GM12878 (cell line): Measurements from ENCODE around the gene LMAN1L. TPM values are rescaled to one million over a fixed set of nuclear protein-coding genes. Genes with fewer than 3 reads are reported as not detected.

ENCODE experiments used
- ATAC-seq: fragments of 200-7000 bp; cut with Tn5 transposase; 3 replicates; pipeline ENCODE4 v1.9.1; 2020; ENCODE audit warnings: mild to moderate bottlenecking, moderate library complexity
- BruUV-seq: library from RNA; stranded (reverse); fragments of 400-500 nt; replicated peaks from 2 replicates; lab custom pipeline; 2021; lab: Mats Ljungman, UMichigan
- CTCF ChIA-PET: fragments of 300-600 bp; sonication (Branson Sonifier 250); formaldehyde crosslinking; extraction: SDS; loops from one replicate; lab custom pipeline; 2021; ENCODE audit warnings: inconsistent platforms; lab: Yijun Ruan, JAX
- POLR2A ChIA-PET: fragments of 350-600 bp; formaldehyde crosslinking; extraction: SDS; loops from one replicate; lab custom pipeline; 2021; ENCODE audit warnings: inconsistent platforms; lab: Charles Lee
- RAD21 ChIA-PET: fragments of 300-600 bp; sonication (Branson Sonifier 250); formaldehyde crosslinking; loops from one replicate; lab custom pipeline; 2023; ENCODE audit warnings: antibody characterized with exemption; ENCODE audit not compliant: unreplicated experiment; lab: Charles Lee
- SMC1A ChIA-PET: fragments of 300-600 bp; sonication (Branson Sonifier 250); formaldehyde crosslinking; loops from one replicate; lab custom pipeline; 2023; ENCODE audit not compliant: unreplicated experiment, uncharacterized antibody; lab: Charles Lee
- DNase-seq: peaks from one replicate; pipeline ENCODE4 v3.0.0-alpha.2; 2011; ENCODE audit warnings: low read depth, low spot score
- FAIRE-seq: peaks from 3 replicates; lab custom pipeline; 2011; peaks lifted over from hg19 to GRCh38; lab: Jason Lieb, UNC
- H2AFZ ChIP-seq: 2 replicates; pipeline ENCODE4 v1.6.0; 2011; ENCODE audit warnings: low read depth, low read length, control low read depth; ENCODE audit not compliant: control insufficient read depth
- H3K27ac ChIP-seq: 2 replicates; pipeline ENCODE4 v1.5.1; 2011; ENCODE audit warnings: control low read depth; ENCODE audit not compliant: control insufficient read depth, insufficient read depth
- H3K27me3 ChIP-seq, 2 experiments: replicated peaks in 1 of 2; 2 replicates each; pipeline versions ENCODE4 v1.6.0 to v1.6.1; 2011; ENCODE audit warnings: low read length in 1 of 2; ENCODE audit not compliant: control insufficient read depth in 2 of 2, insufficient read depth in 2 of 2
- H3K36me3 ChIP-seq, 2 experiments: 2 replicates each; pipeline ENCODE4 v1.5.1; 2011; ENCODE audit warnings: low read length in 1 of 2; ENCODE audit not compliant: control insufficient read depth in 2 of 2, insufficient read depth in 2 of 2
- H3K4me1 ChIP-seq: 2 replicates; pipeline ENCODE4 v1.6.1; 2011; ENCODE audit warnings: mild to moderate bottlenecking, low read length, moderate library complexity, mixed read lengths; ENCODE audit not compliant: control insufficient read depth, insufficient read depth
- H3K4me2 ChIP-seq: 2 replicates; pipeline ENCODE4 v1.6.0; 2011; ENCODE audit warnings: control low read depth; ENCODE audit not compliant: control insufficient read depth, insufficient read depth
- H3K4me3 ChIP-seq: fragments of 200-600 bp; sonication (generic); 2 replicates; pipeline ENCODE4 v1.5.1; 2016
- H3K79me2 ChIP-seq: 2 replicates; pipeline ENCODE4 v1.6.0; 2011; ENCODE audit warnings: low read length; ENCODE audit not compliant: control insufficient read depth, insufficient read depth
- H3K9ac ChIP-seq: 2 replicates; pipeline ENCODE4 v1.8.0; 2011; ENCODE audit warnings: low read length, control low read depth, mixed read lengths; ENCODE audit not compliant: control insufficient read depth, insufficient read depth
- H3K9me3 ChIP-seq: replicated peaks from 3 replicates; pipeline ENCODE4 v1.5.1; 2011; ENCODE audit warnings: mild to moderate bottlenecking, low read length; ENCODE audit not compliant: control insufficient read depth, insufficient read depth
- H4K20me1 ChIP-seq: 2 replicates; pipeline ENCODE4 v1.6.0; 2011; ENCODE audit not compliant: control insufficient read depth, insufficient read depth
- ATF3 ChIP-seq: IDR thresholded peaks from 2 replicates; pipeline ENCODE4 v1.6.1; 2011; ENCODE audit warnings: low read depth, mild to moderate bottlenecking, low read length, moderate library complexity, borderline replicate concordance; ENCODE audit errors: extremely low read depth
- BCL3 ChIP-seq: IDR thresholded peaks from 2 replicates; pipeline ENCODE4 v1.6.1; 2011; ENCODE audit warnings: borderline replicate concordance, low read depth, mild to moderate bottlenecking, moderate library complexity, low read length; ENCODE audit not compliant: insufficient read depth, poor library complexity, severe bottlenecking
- BCLAF1 ChIP-seq: fragments of 450-650 bp; IDR thresholded peaks from 2 replicates; pipeline ENCODE4 v1.6.1; 2017; ENCODE audit warnings: antibody characterized with exemption, mild to moderate bottlenecking, moderate library complexity
- CEBPZ ChIP-seq: fragments of 150-350 bp; IDR thresholded peaks from 2 replicates; pipeline ENCODE4 v1.6.1; 2016; ENCODE audit warnings: low read depth, low read length
- EED ChIP-seq: sonication (generic); IDR thresholded peaks from 2 replicates; pipeline ENCODE4 v1.6.1; 2016; ENCODE audit warnings: antibody characterized with exemption, low read depth
- KLF5 ChIP-seq: fragments of 450-650 bp; IDR thresholded peaks from 2 replicates; pipeline ENCODE4 v1.6.1; 2014; ENCODE audit warnings: mild to moderate bottlenecking; ENCODE audit not compliant: partially characterized antibody
- LARP7 ChIP-seq: fragments of 450-650 bp; IDR thresholded peaks from 2 replicates; pipeline ENCODE4 v1.6.1; 2017; ENCODE audit warnings: mild to moderate bottlenecking
- RELA ChIP-seq: fragments of 450-650 bp; IDR thresholded peaks from 2 replicates; pipeline ENCODE4 v1.8.0; 2014; ENCODE audit warnings: borderline replicate concordance; ENCODE audit not compliant: partially characterized antibody
- TCF12 ChIP-seq: IDR thresholded peaks from 2 replicates; pipeline ENCODE4 v1.6.1; 2011; ENCODE audit warnings: low read depth, mild to moderate bottlenecking, low read length
- WRNIP1 ChIP-seq: IDR thresholded peaks from 2 replicates; pipeline ENCODE4 v1.6.1; 2011; ENCODE audit warnings: low read depth, low read length, improper control_type of control experiment, borderline replicate concordance
- WGBS: methylation state at CpG from one replicate; pipeline ENCODE4 v1.1.6; 2016; ENCODE audit warnings: low lambda C conversion rate; ENCODE audit not compliant: insufficient replicate concordance, insufficient coverage; ENCODE audit errors: missing lambda C conversion rate; 5-methylcytosine and 5-hydroxymethylcytosine counted together
- in situ Hi-C: fragments of 300-500 bp; cut with MboI; formaldehyde crosslinking; loops from 9 replicates; pipeline ENCODE4 v1.14.3; 2018; ENCODE audit warnings: mixed read lengths
- intact Hi-C: fragments of 100-400 bp; cut with micrococcal nuclease; formaldehyde crosslinking; loops from one replicate; pipeline ENCODE4 v1.14.2; 2022; ENCODE audit not compliant: unreplicated experiment
- polyA plus RNA-seq, 11 experiments: library from polyadenylated mRNA; depleted of rRNA in 4 of 11; unstranded in 6 of 11; stranded (reverse) in 5 of 11; fragments of >200 nt; fragmentation: Nextera tagmentation in 4 of 11; fragmentation: Illumina TruSeq in 1 of 11; extraction: Ambion mirVana in 4 of 11; extraction: Trizol in 1 of 11; gene quantifications; 1 replicate in 1 of 11; 2 replicates in 10 of 11; pipeline versions ENCODE4 v1.2.1 to v1.2.3, GENCODE V29; 2011 to 2016; ENCODE audit warnings: inconsistent platforms in 2 of 11, missing spikeins in 2 of 11, low read depth in 1 of 11
- total RNA-seq, 4 experiments: library from RNA; depleted of rRNA in 3 of 4; stranded (reverse); fragments of >200 nt in 3 of 4; fragmentation: Illumina TruSeq in 1 of 4; extraction: Trizol in 1 of 4; gene quantifications; 2 replicates each; pipeline versions ENCODE4 v1.2.1 to v1.2.3, GENCODE V29; 2013 to 2021

The LMAN1L gene
- total and polyA plus RNA-seq, 10 of the 15 experiments (the other 5 are each of a cell fraction or from before 2014, with no cell fraction given), result not detected

- TF ChIP-seq BCL3 (no peak), LARP7 (no peak), RELA (no peak), WRNIP1 (no peak)
Measured at GRCh38 chr15:74808840-74809229, 3.8 kb upstream of the LMAN1L start (continued).

GRCh38 chr15:74809242-74809641 is 3.4 kb upstream of the LMAN1L start:
- DNase-seq, result no peak
- H3K9me3 ChIP-seq, result no peaks in the 10 kb centered on the region
- no peak overlapping the region for H3K4me2 ChIP-seq
- H3K79me2 ChIP-seq, result no peaks in the 10 kb centered on the region
- H2AFZ ChIP-seq, result no peak overlapping the region
- SMC1A ChIA-PET, result no interaction called here
- in situ Hi-C loops, result no loop called here
- FAIRE-seq, result no peak
- H3K27me3 ChIP-seq, result no peaks in the 10 kb centered on the region
- no peak overlapping the region for H3K27ac ChIP-seq
- WGBS, result 58% methylated on average over 5 of the region's 5 CpGs
- H3K9ac ChIP-seq, result no peak overlapping the region
- no peak overlapping the region for H3K4me3 ChIP-seq
- H4K20me1 ChIP-seq, result no peaks in the 10 kb centered on the region
- no peaks in the 10 kb centered on the region for H3K4me1 ChIP-seq
- CTCF ChIA-PET, result interaction anchor here (0.7 to 3.7 kb wide), 10 partner anchors 9 to 141 kb away, joined by 3 to 21 read pairs (median 4); partner anchors contain the start of gene FAM219B
- BruUV-seq, result no TSS peak
- ATAC-seq, result no peak
- RAD21 ChIA-PET, result interaction anchor here (1.0 to 2.5 kb wide), 4 partner anchors 10 to 93 kb away, joined by 3 to 10 read pairs (median 5); no protein-coding TSS in a partner anchor
- intact Hi-C loops, result no loop called here
- POLR2A ChIA-PET, result interaction anchor here (0.8 kb wide), 1 partner anchor 97 kb away, joined by 3 read pairs; the partner anchor contains the start of gene FAM219B
- H3K36me3 ChIP-seq, result peaks cover 1 to 4% of the 10 kb centered on the region in 2 experiments; a peak in 3 of 4 replicates
- TF ChIP-seq EED (no peak), ATF3 (no peak), CEBPZ (no peak), KLF5 (no peak), BCLAF1 (no peak), TCF12 (no peak)
- TF ChIP-seq, all 136 proteins: peak for 0
